Colonic mucosa (tissue), 4 donors: ENCODE measurements around the gene DHX35. TPM values are rescaled to one million over a fixed set of nuclear protein-coding genes. Genes with fewer than 3 reads are reported as not detected.

ENCODE experiments used
- DNase-seq: peaks from one replicate; pipeline ENCODE4 v3.0.0-alpha.2; 2020
- H3K27ac ChIP-seq: fragments of 200-600 bp; one replicate; pipeline ENCODE4 v1.8.0; 2021
- H3K27me3 ChIP-seq: fragments of 200-600 bp; one replicate; pipeline ENCODE4 v1.8.0; 2021
- H3K36me3 ChIP-seq: fragments of 200-600 bp; one replicate; pipeline ENCODE4 v1.8.0; 2021
- H3K4me1 ChIP-seq: fragments of 200-600 bp; one replicate; pipeline ENCODE4 v1.8.0; 2021; ENCODE audit warnings: mild to moderate bottlenecking
- H3K4me3 ChIP-seq: fragments of 200-600 bp; one replicate; pipeline ENCODE4 v1.8.0; 2021
- H3K9ac ChIP-seq, 2 donors: one replicate each; pipeline ENCODE4 v1.7.0; 2013; ENCODE audit warnings: control low read depth in 2 of 2, low read depth in 2 of 2, low read length in 2 of 2
- H3K9me3 ChIP-seq: fragments of 200-600 bp; one replicate; pipeline ENCODE4 v1.8.0; 2021
- intact Hi-C: fragments of 100-400 bp; cut with DNase I; formaldehyde crosslinking; loops from one replicate; pipeline ENCODE4 v1.14.1; 2022
- total RNA-seq, 2 donors: library from RNA; stranded (reverse); fragmentation: NEBNext Ultra II Directional in 1 of 2; extraction: Animal tissue kit (Norgen Biotek cat#: 25700) in 1 of 2; gene quantifications; one replicate each; pipeline ENCODE4 v1.2.1, GENCODE V29; 2021
- TF ChIP-seq, protein P1 (sequence below): fragments of 200-600 bp; IDR thresholded peaks from one replicate; pipeline ENCODE4 v1.8.0; 2022; ENCODE audit warnings: antibody characterized with exemption, mild to moderate bottlenecking
- donor health status: healthy.
- donor health status: DM: no; HTN: no; CAD: no.
- donor health status: DM: no; HTN: no; CAD: no.

DHX35 gene
- total RNA-seq, 2 donors from 2014 or later, result 16.3 to 16.9 TPM

DNA sequence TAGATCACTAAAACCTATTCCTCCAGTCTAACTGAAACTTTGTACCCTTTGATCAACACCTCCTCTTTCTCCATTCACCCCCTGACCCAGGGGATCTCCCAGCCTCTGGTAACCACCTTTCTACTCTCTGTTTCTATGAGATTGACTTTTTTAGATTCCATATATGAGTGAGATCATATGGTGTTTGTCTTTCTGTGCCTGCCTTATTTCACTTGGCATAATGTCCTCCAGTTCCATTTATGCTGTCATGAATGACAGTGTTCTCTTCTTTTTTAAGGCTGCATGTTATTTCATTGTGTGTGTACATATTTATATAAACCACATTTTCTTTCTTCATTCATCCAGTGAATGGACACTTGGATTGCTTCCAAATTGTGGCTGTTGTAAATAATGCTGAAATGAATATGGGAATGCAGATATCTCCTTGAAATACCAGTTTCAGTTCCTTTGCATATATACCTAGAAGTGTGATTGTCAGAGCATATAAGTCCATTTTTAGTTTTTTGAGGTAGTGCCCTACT lies 57.7 kb downstream of the DHX35 start:
- Histone ChIP-seq H3K4me3 (no peak overlapping the region), H3K27me3 (no peaks in the 10 kb centered on the region), H3K9ac (no peak overlapping the region), H3K9me3 (no peaks in the 10 kb centered on the region), H3K27ac (no peak overlapping the region), H3K4me1 (no peaks in the 10 kb centered on the region), H3K36me3 (no peaks in the 10 kb centered on the region)
- no peak for DNase-seq
- TF ChIP-seq, protein P1, sequence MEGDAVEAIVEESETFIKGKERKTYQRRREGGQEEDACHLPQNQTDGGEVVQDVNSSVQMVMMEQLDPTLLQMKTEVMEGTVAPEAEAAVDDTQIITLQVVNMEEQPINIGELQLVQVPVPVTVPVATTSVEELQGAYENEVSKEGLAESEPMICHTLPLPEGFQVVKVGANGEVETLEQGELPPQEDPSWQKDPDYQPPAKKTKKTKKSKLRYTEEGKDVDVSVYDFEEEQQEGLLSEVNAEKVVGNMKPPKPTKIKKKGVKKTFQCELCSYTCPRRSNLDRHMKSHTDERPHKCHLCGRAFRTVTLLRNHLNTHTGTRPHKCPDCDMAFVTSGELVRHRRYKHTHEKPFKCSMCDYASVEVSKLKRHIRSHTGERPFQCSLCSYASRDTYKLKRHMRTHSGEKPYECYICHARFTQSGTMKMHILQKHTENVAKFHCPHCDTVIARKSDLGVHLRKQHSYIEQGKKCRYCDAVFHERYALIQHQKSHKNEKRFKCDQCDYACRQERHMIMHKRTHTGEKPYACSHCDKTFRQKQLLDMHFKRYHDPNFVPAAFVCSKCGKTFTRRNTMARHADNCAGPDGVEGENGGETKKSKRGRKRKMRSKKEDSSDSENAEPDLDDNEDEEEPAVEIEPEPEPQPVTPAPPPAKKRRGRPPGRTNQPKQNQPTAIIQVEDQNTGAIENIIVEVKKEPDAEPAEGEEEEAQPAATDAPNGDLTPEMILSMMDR, result no peak
- intact Hi-C loops, result no loop called here

DNA sequence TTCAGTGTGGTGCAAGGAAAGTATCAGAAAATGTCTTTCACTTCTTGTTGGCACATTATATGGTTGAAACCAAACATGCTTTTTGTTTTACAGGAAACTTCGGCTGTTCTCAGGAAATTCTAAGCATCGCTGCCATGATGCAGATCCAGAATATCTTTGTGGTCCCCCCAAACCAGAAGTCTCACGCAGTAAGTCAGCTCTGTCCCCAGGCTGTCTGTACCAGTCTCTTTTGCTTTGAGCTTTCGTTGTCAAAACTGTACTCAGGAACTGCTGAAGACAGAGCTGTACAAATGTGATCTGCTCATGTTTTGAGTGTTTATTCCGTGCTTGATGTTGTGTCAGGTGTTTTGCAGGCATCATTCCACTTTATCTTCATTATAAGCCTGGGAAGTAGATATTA lies 59.6 kb downstream of the DHX35 start:
- no peak for DNase-seq
- Histone ChIP-seq H3K4me1 (no peaks in the 10 kb centered on the region), H3K9me3 (no peaks in the 10 kb centered on the region), H3K9ac (no peak overlapping the region), H3K36me3 (no peaks in the 10 kb centered on the region), H3K4me3 (no peak overlapping the region), H3K27me3 (no peaks in the 10 kb centered on the region), H3K27ac (no peak overlapping the region)
- intact Hi-C loops, result no loop called here
- TF ChIP-seq, protein P1, result no peak

DNA sequence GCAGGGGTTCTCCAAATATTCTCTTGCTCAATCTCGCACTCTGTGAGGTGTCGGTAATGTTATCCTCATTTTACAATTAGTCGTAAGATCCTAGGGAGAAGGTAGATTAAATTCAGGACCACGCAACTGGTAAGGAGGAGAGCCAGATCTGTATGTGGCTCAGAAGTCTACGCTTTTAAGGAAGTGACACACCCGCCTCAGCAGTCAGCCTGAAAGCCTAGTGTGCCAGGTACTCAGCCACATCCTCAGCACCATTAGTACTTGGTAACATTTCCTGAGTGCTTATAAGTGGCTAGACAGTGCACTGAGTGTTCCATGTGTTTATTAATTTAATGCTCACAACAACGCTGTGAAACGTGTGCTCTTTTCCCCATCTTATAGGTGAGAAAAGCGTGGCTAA lies 63.7 kb downstream of the DHX35 start:
- Histone ChIP-seq H3K9ac (no peak overlapping the region), H3K4me3 (no peak overlapping the region), H3K4me1 (no peaks in the 10 kb centered on the region), H3K36me3 (no peaks in the 10 kb centered on the region), H3K27ac (no peak overlapping the region), H3K9me3 (no peaks in the 10 kb centered on the region), H3K27me3 (no peaks in the 10 kb centered on the region)
- intact Hi-C loops, result no loop called here
- TF ChIP-seq, protein P1, result no peak
- no peak for DNase-seq

DNA sequence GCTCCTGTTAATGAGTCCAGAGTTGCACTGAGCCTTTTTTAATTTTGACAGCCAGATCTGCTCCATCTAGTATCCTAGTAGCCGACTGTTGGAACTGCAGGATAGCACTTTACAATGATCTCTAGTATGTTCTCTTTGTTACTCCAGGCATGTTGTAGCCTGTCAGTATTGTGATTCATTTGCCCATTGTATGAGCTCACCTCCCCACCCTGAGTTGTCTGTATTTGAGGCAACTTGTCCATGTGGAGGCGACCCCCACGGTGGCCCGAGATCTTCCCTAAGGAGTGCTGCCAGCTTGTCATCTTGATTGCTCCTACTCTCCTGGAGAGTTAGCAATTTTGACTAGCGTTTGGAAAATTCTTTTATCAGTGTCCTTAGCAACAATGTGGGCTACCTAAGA lies 67.2 kb downstream of the DHX35 start:
- TF ChIP-seq, protein P1, result no peak
- no peaks in the 10 kb centered on the region for H3K36me3 ChIP-seq
- H3K27ac ChIP-seq, result no peak overlapping the region
- no peaks in the 10 kb centered on the region for H3K9me3 ChIP-seq
- no peak overlapping the region for H3K9ac ChIP-seq
- no peaks in the 10 kb centered on the region for H3K4me1 ChIP-seq
- no peak overlapping the region for H3K4me3 ChIP-seq
- DNase-seq, result no peak
- no peaks in the 10 kb centered on the region for H3K27me3 ChIP-seq
- intact Hi-C loops, result no loop called here

DNA sequence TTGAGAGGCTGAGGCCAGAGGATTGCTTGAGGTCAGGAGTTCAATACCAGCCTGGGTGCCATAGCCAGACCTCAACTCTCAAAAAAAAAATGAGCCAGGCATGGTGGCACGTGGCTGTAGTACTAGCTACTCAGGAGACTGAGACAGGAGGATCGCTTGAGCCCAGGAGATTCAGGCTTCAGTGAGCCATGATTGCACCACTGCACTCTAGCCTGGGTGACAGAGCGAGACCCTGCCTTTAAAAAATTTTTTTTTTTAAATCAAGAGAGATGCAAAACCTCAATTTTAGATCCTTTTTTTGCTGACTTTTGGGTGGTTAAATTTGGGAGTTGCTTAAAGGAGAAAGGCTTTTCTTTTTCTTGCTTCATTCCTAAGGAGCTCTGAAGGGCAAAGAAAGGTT lies 70.9 kb downstream of the DHX35 start:
- Histone ChIP-seq H3K27ac (no peak overlapping the region), H3K9ac (no peak overlapping the region), H3K9me3 (no peaks in the 10 kb centered on the region), H3K4me3 (no peak overlapping the region), H3K4me1 (no peaks in the 10 kb centered on the region), H3K36me3 (no peaks in the 10 kb centered on the region), H3K27me3 (no peaks in the 10 kb centered on the region)
- TF ChIP-seq, protein P1, result no peak
- DNase-seq, result no peak
- intact Hi-C loops, result no loop called here
